ENCODE results near the gene GPR155. TPM values are rescaled to one million over a fixed set of nuclear protein-coding genes. Genes with fewer than 3 reads are reported as not detected.
"Not testable (repeated sequence)": the region's sequence is repeated elsewhere in the genome, so short reads cannot be mapped to it uniquely, and the experiment has no call there.

Gene GPR155
- total RNA-seq, 6 experiments from 2014 or later: 3.2 to 8.3 (median 4.4) TPM

GRCh38 chr2:174431902-174432301 is 54.9 kb downstream of the GPR155 start:
- Mint-ChIP-seq H3K4me3 (no peak overlapping the region), H3K9me3 (no peaks in the 10 kb centered on the region), H3K27ac (no peak overlapping the region), H3K27me3 (ENCODE audit: insufficient read depth) (no peaks in the 10 kb centered on the region), H3K36me3 (ENCODE audit: low read depth) (peaks cover 18% of the 10 kb centered on the region), H3K4me1 (ENCODE audit: low read depth) (peaks cover 8% of the 10 kb centered on the region; the same call in 1 of the 2 replicates)
- no peak for DNase-seq
- no peak for TF ChIP-seq CTCF (IDR thresholded peaks at IDR 0.05)

GRCh38 chr2:174430066-174430465 is 56.8 kb downstream of the GPR155 start:
- DNase-seq: no peak
- peaks cover 18% of the 10 kb centered on the region for H3K36me3 Mint-ChIP-seq (ENCODE audit: low read depth)
- no peak overlapping the region for H3K27ac Mint-ChIP-seq
- H3K9me3 Mint-ChIP-seq: no peaks in the 10 kb centered on the region
- H3K27me3 Mint-ChIP-seq (ENCODE audit: insufficient read depth): no peaks in the 10 kb centered on the region
- H3K4me1 Mint-ChIP-seq (ENCODE audit: low read depth): no peaks in the 10 kb centered on the region
- H3K4me3 Mint-ChIP-seq: no peak overlapping the region
- TF ChIP-seq CTCF (IDR thresholded peaks at IDR 0.05): no peak

- DNase-seq: no peak
- no peak for TF ChIP-seq CTCF (IDR thresholded peaks at IDR 0.05)
- no peaks in the 10 kb centered on the region for H3K9me3 Mint-ChIP-seq
- H3K27ac Mint-ChIP-seq: no peak overlapping the region
- H3K4me1 Mint-ChIP-seq (ENCODE audit: low read depth): no peaks in the 10 kb centered on the region
- H3K4me3 Mint-ChIP-seq: no peak overlapping the region
- no peaks in the 10 kb centered on the region for H3K27me3 Mint-ChIP-seq (ENCODE audit: insufficient read depth)
- peaks cover 18% of the 10 kb centered on the region for H3K36me3 Mint-ChIP-seq (ENCODE audit: low read depth)
Observed at GRCh38 chr2:174428214-174428613, 58.6 kb downstream of the GPR155 start.

GRCh38 chr2:174412256-174412655 is 74.6 kb downstream of the GPR155 start:
- H3K9me3 Mint-ChIP-seq: no peaks in the 10 kb centered on the region
- H3K4me3 Mint-ChIP-seq: no peak overlapping the region
- TF ChIP-seq CTCF (IDR thresholded peaks at IDR 0.05): no peak
- H3K36me3 Mint-ChIP-seq (ENCODE audit: low read depth): 0 out of 2 replicates have a peak, but pooled peaks cover 4% of the 10 kb centered on the region
- no peak overlapping the region for H3K27ac Mint-ChIP-seq
- no peak for DNase-seq
- no peaks in the 10 kb centered on the region for H3K4me1 Mint-ChIP-seq (ENCODE audit: low read depth)
- no peaks in the 10 kb centered on the region for H3K27me3 Mint-ChIP-seq (ENCODE audit: insufficient read depth)

- not testable (repeated sequence) for H3K36me3 Mint-ChIP-seq (ENCODE audit: low read depth); H3K9me3 Mint-ChIP-seq; DNase-seq; H3K27ac Mint-ChIP-seq; H3K27me3 Mint-ChIP-seq (ENCODE audit: insufficient read depth); H3K4me1 Mint-ChIP-seq (ENCODE audit: low read depth); H3K4me3 Mint-ChIP-seq
Observed at GRCh38 chr2:174410039-174410438, 76.8 kb downstream of the GPR155 start.

- Mint-ChIP-seq H3K9me3 (no peaks in the 10 kb centered on the region), H3K27me3 (ENCODE audit: insufficient read depth) (no peaks in the 10 kb centered on the region), H3K36me3 (ENCODE audit: low read depth) (peaks cover 13% of the 10 kb centered on the region), H3K4me3 (no peak overlapping the region), H3K27ac (no peak overlapping the region), H3K4me1 (ENCODE audit: low read depth) (peaks cover 20% of the 10 kb centered on the region)
- no peak for DNase-seq
- TF ChIP-seq CTCF (IDR thresholded peaks at IDR 0.05): no peak
Observed at GRCh38 chr2:174403628-174404027, 83.2 kb downstream of the GPR155 start.
